ENCODE measurements around the gene CCNJ. TPM values are rescaled to one million over a fixed set of nuclear protein-coding genes. Genes with fewer than 3 reads are reported as not detected.

The CCNJ gene
- total and polyA plus RNA-seq, 9 of the 15 experiments (the other 6 are each of a cell fraction or from before 2014, with no cell fraction given), result 0.69 to 15.7 (median 9.2) TPM

DNA sequence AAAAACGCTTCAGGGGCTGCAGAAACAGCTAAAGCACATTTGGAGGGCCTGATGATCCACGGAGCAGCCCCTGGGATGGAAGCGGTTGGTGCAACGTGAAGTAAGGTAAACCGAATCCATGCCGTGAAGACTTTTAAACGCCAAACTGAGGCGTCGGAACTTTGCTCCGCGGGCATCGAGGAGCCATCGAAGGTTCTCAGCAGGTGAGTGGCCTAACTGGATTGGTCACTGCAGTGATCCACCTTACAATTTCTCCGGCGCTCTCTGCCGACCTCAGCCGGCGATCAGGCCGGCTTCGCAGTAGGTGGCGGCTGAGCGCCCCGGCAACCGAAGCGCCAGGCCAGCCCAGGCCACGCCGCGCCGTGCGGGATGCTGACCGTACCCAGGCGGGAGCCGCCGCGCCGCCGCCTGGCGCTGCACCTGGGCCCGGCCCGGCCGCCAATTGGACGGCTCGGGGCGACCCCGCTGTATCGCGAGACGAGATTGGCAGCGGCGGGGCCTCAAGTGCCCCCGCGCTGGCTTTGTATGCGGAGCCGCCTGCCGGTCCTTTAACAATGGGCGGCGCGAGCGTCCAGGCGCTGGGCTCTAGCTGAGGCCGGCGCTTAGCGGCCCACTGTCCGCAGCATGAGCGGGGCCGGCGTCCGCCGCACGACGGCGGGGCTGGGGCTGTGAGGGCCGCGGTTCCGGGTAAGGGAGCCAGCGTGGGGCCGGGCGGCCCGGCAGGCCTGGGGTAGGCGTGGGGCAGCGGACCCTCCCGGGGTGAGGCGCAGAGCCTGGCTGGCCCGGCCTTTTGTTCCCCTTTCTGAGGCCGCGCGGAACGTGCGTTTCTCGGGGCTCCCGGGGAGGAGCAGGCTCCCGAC, at the start of gene CCNJ (continued):
- TF ChIP-seq PCBP1 (IDR thresholded peaks at IDR 0.05; ENCODE audit: low read depth, low read length, poor library complexity, severe bottlenecking), result no peak
- TF ChIP-seq GABPB2 (CRISPR knock-in tag; conservative IDR thresholded peaks at IDR 0.05), result no peak
- no peak for TF ChIP-seq DNMT1 (IDR thresholded peaks at IDR 0.05)
- no peak for TF ChIP-seq POLR3A (IDR thresholded peaks at IDR 0.05; ENCODE audit: borderline replicate concordance, extremely low read depth, insufficient read depth, insufficient read length)
- no peak for TF ChIP-seq ZNF134 (CRISPR knock-in tag; conservative IDR thresholded peaks at IDR 0.05)
- no peak for TF ChIP-seq SNIP1 (IDR thresholded peaks at IDR 0.05; ENCODE audit: low read depth)
- TF ChIP-seq, protein P1, sequence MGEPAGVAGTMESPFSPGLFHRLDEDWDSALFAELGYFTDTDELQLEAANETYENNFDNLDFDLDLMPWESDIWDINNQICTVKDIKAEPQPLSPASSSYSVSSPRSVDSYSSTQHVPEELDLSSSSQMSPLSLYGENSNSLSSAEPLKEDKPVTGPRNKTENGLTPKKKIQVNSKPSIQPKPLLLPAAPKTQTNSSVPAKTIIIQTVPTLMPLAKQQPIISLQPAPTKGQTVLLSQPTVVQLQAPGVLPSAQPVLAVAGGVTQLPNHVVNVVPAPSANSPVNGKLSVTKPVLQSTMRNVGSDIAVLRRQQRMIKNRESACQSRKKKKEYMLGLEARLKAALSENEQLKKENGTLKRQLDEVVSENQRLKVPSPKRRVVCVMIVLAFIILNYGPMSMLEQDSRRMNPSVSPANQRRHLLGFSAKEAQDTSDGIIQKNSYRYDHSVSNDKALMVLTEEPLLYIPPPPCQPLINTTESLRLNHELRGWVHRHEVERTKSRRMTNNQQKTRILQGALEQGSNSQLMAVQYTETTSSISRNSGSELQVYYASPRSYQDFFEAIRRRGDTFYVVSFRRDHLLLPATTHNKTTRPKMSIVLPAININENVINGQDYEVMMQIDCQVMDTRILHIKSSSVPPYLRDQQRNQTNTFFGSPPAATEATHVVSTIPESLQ (CRISPR knock-in tag; IDR thresholded peaks at IDR 0.05), result peak; percentile 80; the same call in 1 of the 2 replicates
- no peak for TF ChIP-seq ZNF274 (IDR thresholded peaks at IDR 0.05; ENCODE audit: borderline replicate concordance, low read depth, low read length)
- TF ChIP-seq, protein P2, sequence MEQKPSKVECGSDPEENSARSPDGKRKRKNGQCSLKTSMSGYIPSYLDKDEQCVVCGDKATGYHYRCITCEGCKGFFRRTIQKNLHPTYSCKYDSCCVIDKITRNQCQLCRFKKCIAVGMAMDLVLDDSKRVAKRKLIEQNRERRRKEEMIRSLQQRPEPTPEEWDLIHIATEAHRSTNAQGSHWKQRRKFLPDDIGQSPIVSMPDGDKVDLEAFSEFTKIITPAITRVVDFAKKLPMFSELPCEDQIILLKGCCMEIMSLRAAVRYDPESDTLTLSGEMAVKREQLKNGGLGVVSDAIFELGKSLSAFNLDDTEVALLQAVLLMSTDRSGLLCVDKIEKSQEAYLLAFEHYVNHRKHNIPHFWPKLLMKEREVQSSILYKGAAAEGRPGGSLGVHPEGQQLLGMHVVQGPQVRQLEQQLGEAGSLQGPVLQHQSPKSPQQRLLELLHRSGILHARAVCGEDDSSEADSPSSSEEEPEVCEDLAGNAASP (IDR thresholded peaks at IDR 0.05), result no peak
- no peak for TF ChIP-seq HDGF (IDR thresholded peaks at IDR 0.05)
- no peak for TF ChIP-seq KAT2B (IDR thresholded peaks at IDR 0.05; ENCODE audit: low read depth, low read length)
- no peak for TF ChIP-seq GTF2A2 (tag; IDR thresholded peaks at IDR 0.05)
- no peak for TF ChIP-seq CBFA2T2 (conservative IDR thresholded peaks at IDR 0.05)
- TF ChIP-seq MCM5 (IDR thresholded peaks at IDR 0.05; ENCODE audit: low read depth), result no peak
- TF ChIP-seq LEF1 (IDR thresholded peaks at IDR 0.05), result no peak
- TF ChIP-seq PYGO2 (tag; IDR thresholded peaks at IDR 0.05), result no peak
- no peak for TF ChIP-seq CAMTA2 (CRISPR knock-in tag; conservative IDR thresholded peaks at IDR 0.05)
- no peak for TF ChIP-seq ZNF133 (CRISPR knock-in tag; IDR thresholded peaks at IDR 0.05)
- TF ChIP-seq, protein P3, sequence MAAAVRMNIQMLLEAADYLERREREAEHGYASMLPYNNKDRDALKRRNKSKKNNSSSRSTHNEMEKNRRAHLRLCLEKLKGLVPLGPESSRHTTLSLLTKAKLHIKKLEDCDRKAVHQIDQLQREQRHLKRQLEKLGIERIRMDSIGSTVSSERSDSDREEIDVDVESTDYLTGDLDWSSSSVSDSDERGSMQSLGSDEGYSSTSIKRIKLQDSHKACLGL (CRISPR knock-in tag; IDR thresholded peaks at IDR 0.05; ENCODE audit: borderline replicate concordance, poor library complexity, severe bottlenecking), result no peak
- TF ChIP-seq KLF6 (CRISPR knock-in tag; IDR thresholded peaks at IDR 0.05; ENCODE audit: borderline replicate concordance), result no peak
- peak; percentile 100 for TF ChIP-seq RBM25 (IDR thresholded peaks at IDR 0.05; ENCODE audit: low read depth, low read length, severe bottlenecking)
- TF ChIP-seq SMAD3 (CRISPR knock-in tag; conservative IDR thresholded peaks at IDR 0.05), result no peak
- TF ChIP-seq, protein P4, sequence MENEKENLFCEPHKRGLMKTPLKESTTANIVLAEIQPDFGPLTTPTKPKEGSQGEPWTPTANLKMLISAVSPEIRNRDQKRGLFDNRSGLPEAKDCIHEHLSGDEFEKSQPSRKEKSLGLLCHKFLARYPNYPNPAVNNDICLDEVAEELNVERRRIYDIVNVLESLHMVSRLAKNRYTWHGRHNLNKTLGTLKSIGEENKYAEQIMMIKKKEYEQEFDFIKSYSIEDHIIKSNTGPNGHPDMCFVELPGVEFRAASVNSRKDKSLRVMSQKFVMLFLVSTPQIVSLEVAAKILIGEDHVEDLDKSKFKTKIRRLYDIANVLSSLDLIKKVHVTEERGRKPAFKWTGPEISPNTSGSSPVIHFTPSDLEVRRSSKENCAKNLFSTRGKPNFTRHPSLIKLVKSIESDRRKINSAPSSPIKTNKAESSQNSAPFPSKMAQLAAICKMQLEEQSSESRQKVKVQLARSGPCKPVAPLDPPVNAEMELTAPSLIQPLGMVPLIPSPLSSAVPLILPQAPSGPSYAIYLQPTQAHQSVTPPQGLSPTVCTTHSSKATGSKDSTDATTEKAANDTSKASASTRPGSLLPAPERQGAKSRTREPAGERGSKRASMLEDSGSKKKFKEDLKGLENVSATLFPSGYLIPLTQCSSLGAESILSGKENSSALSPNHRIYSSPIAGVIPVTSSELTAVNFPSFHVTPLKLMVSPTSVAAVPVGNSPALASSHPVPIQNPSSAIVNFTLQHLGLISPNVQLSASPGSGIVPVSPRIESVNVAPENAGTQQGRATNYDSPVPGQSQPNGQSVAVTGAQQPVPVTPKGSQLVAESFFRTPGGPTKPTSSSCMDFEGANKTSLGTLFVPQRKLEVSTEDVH (IDR thresholded peaks at IDR 0.05; ENCODE audit: low read depth, partially characterized antibody), result no peak

All from K562 (cell line).